ENCODE results near the gene UBALD1.

UBALD1 gene

GRCh38 chr16:4570688-4571321, 43.9 kb downstream of the UBALD1 start:
- H3K4me3 ChIP-seq (ENCODE audit: insufficient read depth in 1 of 2, low read depth in 1 of 2, low read length in 2 of 2) = no peak overlapping the region
- H2BK120ac ChIP-seq (ENCODE audit: low read depth, low read length) = no peak overlapping the region
- no peak overlapping the region for H4K91ac ChIP-seq (ENCODE audit: low read length)
- no peaks in the 10 kb centered on the region for H3K9me3 ChIP-seq (ENCODE audit: control insufficient read depth, low read length)
- no peak overlapping the region for H3K27ac ChIP-seq (ENCODE audit: low read length, poor library complexity, severe bottlenecking)
- H3K27me3 ChIP-seq (ENCODE audit: control insufficient read depth in 1 of 2, insufficient read depth in 1 of 2, low read length in 2 of 2) = peaks cover 3 to 4% of the 10 kb centered on the region in 2 experiments
- no peak overlapping the region for H2AFZ ChIP-seq (ENCODE audit: low read depth, low read length)
- H2AK5ac ChIP-seq (ENCODE audit: low read length, severe bottlenecking) = no peak overlapping the region
- no peak overlapping the region for H2BK5ac ChIP-seq (ENCODE audit: low read depth, low read length, poor library complexity, severe bottlenecking)
- H3K14ac ChIP-seq (ENCODE audit: low read length in 2 of 2) = no peak overlapping the region
- H3K4ac ChIP-seq (ENCODE audit: low read depth in 1 of 2, low read length in 2 of 2) = no peak overlapping the region
- no peak overlapping the region for H2BK12ac ChIP-seq (ENCODE audit: low read length in 2 of 2)
- peaks cover 3% of the 10 kb centered on the region for H3K4me1 ChIP-seq (ENCODE audit: control insufficient read depth, insufficient read depth, low read depth, low read length)
- no peak overlapping the region for H3K4me2 ChIP-seq (ENCODE audit: low read length, poor library complexity, severe bottlenecking)
- no peaks in the 10 kb centered on the region for H3K79me1 ChIP-seq (replicated peaks; ENCODE audit: low read length, poor library complexity, severe bottlenecking)
- H2BK15ac ChIP-seq (ENCODE audit: low read depth, poor library complexity, severe bottlenecking) = no peak overlapping the region
- H3K18ac ChIP-seq (ENCODE audit: low read depth in 1 of 2, low read length in 2 of 2) = no peak overlapping the region
- DNase-seq = peak; percentile 28
- no peak overlapping the region for H4K8ac ChIP-seq (ENCODE audit: low read length)
- 49% methylated on average over 14 of the region's 15 CpGs for WGBS
- H3K9ac ChIP-seq (ENCODE audit: low read length) = no peak overlapping the region
- no peak overlapping the region for H3K23ac ChIP-seq (ENCODE audit: low read length in 2 of 2)
- H3K36me3 ChIP-seq (ENCODE audit: control insufficient read depth in 1 of 2, insufficient read depth in 2 of 2, low read depth in 1 of 2, low read length in 2 of 2) = no peaks in the 10 kb centered on the region

- H3K27me3 ChIP-seq (ENCODE audit: control insufficient read depth in 1 of 2, insufficient read depth in 1 of 2, low read length in 2 of 2) = peaks cover 9% of the 10 kb centered on the region in 2 experiments
- WGBS = 73% methylated on average over 5 of the region's 6 CpGs
- no peak overlapping the region for H2BK120ac ChIP-seq (ENCODE audit: low read depth, low read length)
- H2BK12ac ChIP-seq (ENCODE audit: low read length in 2 of 2) = no peak overlapping the region
- no peak overlapping the region for H4K8ac ChIP-seq (ENCODE audit: low read length)
- H3K79me1 ChIP-seq (replicated peaks; ENCODE audit: low read length, poor library complexity, severe bottlenecking) = no peaks in the 10 kb centered on the region
- no peak overlapping the region for H3K14ac ChIP-seq (ENCODE audit: low read length in 2 of 2)
- H4K91ac ChIP-seq (ENCODE audit: low read length) = no peak overlapping the region
- H3K18ac ChIP-seq (ENCODE audit: low read depth in 1 of 2, low read length in 2 of 2) = no peak overlapping the region
- H3K4me3 ChIP-seq (ENCODE audit: insufficient read depth in 1 of 2, low read depth in 1 of 2, low read length in 2 of 2) = no peak overlapping the region
- H3K4me1 ChIP-seq (ENCODE audit: control insufficient read depth, insufficient read depth, low read depth, low read length) = peaks cover 3% of the 10 kb centered on the region
- no peaks in the 10 kb centered on the region for H3K36me3 ChIP-seq (ENCODE audit: control insufficient read depth in 1 of 2, insufficient read depth in 2 of 2, low read depth in 1 of 2, low read length in 2 of 2)
- H2BK15ac ChIP-seq (ENCODE audit: low read depth, poor library complexity, severe bottlenecking) = no peak overlapping the region
- no peak for DNase-seq
- no peak overlapping the region for H2AK5ac ChIP-seq (ENCODE audit: low read length, severe bottlenecking)
- H2AFZ ChIP-seq (ENCODE audit: low read depth, low read length) = no peak overlapping the region
- H3K9ac ChIP-seq (ENCODE audit: low read length) = no peak overlapping the region
- H3K9me3 ChIP-seq (ENCODE audit: control insufficient read depth, low read length) = no peaks in the 10 kb centered on the region
- no peak overlapping the region for H2BK5ac ChIP-seq (ENCODE audit: low read depth, low read length, poor library complexity, severe bottlenecking)
- H3K4me2 ChIP-seq (ENCODE audit: low read length, poor library complexity, severe bottlenecking) = no peak overlapping the region
- H3K27ac ChIP-seq (ENCODE audit: low read length, poor library complexity, severe bottlenecking) = no peak overlapping the region
- H3K23ac ChIP-seq (ENCODE audit: low read length in 2 of 2) = no peak overlapping the region
- H3K4ac ChIP-seq (ENCODE audit: low read depth in 1 of 2, low read length in 2 of 2) = no peak overlapping the region
Measured at GRCh38 chr16:4570086-4570485, 44.6 kb downstream of the UBALD1 start.

DNA sequence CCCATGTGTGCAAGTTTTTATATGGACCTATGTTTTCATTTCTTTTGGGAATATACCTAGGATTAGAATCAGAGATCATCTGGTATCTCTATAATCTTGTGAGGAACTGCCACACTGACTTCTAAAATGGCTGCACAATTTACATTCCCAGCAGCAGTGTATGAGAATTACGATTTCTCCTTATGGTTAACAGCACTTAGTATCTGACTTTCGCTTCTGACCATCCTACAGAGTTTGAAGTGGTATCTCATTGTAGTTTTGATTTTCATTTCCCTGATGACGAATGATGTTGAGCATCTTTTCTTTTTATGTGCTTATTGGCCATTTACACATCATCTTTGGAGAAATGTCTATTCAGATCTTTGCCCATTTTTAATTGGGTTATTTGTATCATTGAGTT, 48.5 kb downstream of the UBALD1 start:
- WGBS = 100% methylated on average over 3 of the region's 3 CpGs
- H2BK5ac ChIP-seq (ENCODE audit: low read depth, low read length, poor library complexity, severe bottlenecking) = no peak overlapping the region
- DNase-seq = no peak
- peaks cover 4% of the 10 kb centered on the region for H3K4me1 ChIP-seq (ENCODE audit: control insufficient read depth, insufficient read depth, low read depth, low read length)
- no peak overlapping the region for H4K91ac ChIP-seq (ENCODE audit: low read length)
- no peaks in the 10 kb centered on the region for H3K36me3 ChIP-seq (ENCODE audit: control insufficient read depth in 1 of 2, insufficient read depth in 2 of 2, low read depth in 1 of 2, low read length in 2 of 2)
- H3K4me3 ChIP-seq (ENCODE audit: insufficient read depth in 1 of 2, low read depth in 1 of 2, low read length in 2 of 2) = no peak overlapping the region
- no peak overlapping the region for H4K8ac ChIP-seq (ENCODE audit: low read length)
- no peak overlapping the region for H3K18ac ChIP-seq (ENCODE audit: low read depth in 1 of 2, low read length in 2 of 2)
- H2BK12ac ChIP-seq (ENCODE audit: low read length in 2 of 2) = no peak overlapping the region
- H2BK15ac ChIP-seq (ENCODE audit: low read depth, poor library complexity, severe bottlenecking) = no peak overlapping the region
- no peak overlapping the region for H3K23ac ChIP-seq (ENCODE audit: low read length in 2 of 2)
- no peak overlapping the region for H3K27ac ChIP-seq (ENCODE audit: low read length, poor library complexity, severe bottlenecking)
- H3K14ac ChIP-seq (ENCODE audit: low read length in 2 of 2) = no peak overlapping the region
- no peak overlapping the region for H3K4ac ChIP-seq (ENCODE audit: low read depth in 1 of 2, low read length in 2 of 2)
- no peak overlapping the region for H3K9ac ChIP-seq (ENCODE audit: low read length)
- no peaks in the 10 kb centered on the region for H3K79me1 ChIP-seq (replicated peaks; ENCODE audit: low read length, poor library complexity, severe bottlenecking)
- H3K9me3 ChIP-seq (ENCODE audit: control insufficient read depth, low read length) = no peaks in the 10 kb centered on the region
- H3K27me3 ChIP-seq (ENCODE audit: control insufficient read depth in 1 of 2, insufficient read depth in 1 of 2, low read length in 2 of 2) = peaks cover 16 to 33% of the 10 kb centered on the region in 2 experiments
- H2BK120ac ChIP-seq (ENCODE audit: low read depth, low read length) = no peak overlapping the region
- H2AFZ ChIP-seq (ENCODE audit: low read depth, low read length) = no peak overlapping the region
- no peak overlapping the region for H2AK5ac ChIP-seq (ENCODE audit: low read length, severe bottlenecking)
- H3K4me2 ChIP-seq (ENCODE audit: low read length, poor library complexity, severe bottlenecking) = no peak overlapping the region

- Histone ChIP-seq H3K4me3 (ENCODE audit: insufficient read depth in 1 of 2, low read depth in 1 of 2, low read length in 2 of 2) (no peak overlapping the region), H3K4me2 (ENCODE audit: low read length, poor library complexity, severe bottlenecking) (no peak overlapping the region), H4K8ac (ENCODE audit: low read length) (no peak overlapping the region), H3K9me3 (ENCODE audit: control insufficient read depth, low read length) (no peaks in the 10 kb centered on the region), H4K91ac (ENCODE audit: low read length) (no peak overlapping the region), H2BK120ac (ENCODE audit: low read depth, low read length) (no peak overlapping the region), H3K23ac (ENCODE audit: low read length in 2 of 2) (no peak overlapping the region), H2AK5ac (ENCODE audit: low read length, severe bottlenecking) (no peak overlapping the region), H3K4ac (ENCODE audit: low read depth in 1 of 2, low read length in 2 of 2) (no peak overlapping the region), H3K27ac (ENCODE audit: low read length, poor library complexity, severe bottlenecking) (no peak overlapping the region), H3K9ac (ENCODE audit: low read length) (no peak overlapping the region), H2AFZ (ENCODE audit: low read depth, low read length) (no peak overlapping the region), H3K4me1 (ENCODE audit: control insufficient read depth, insufficient read depth, low read depth, low read length) (peaks cover 3% of the 10 kb centered on the region), H2BK12ac (ENCODE audit: low read length in 2 of 2) (no peak overlapping the region), H3K14ac (ENCODE audit: low read length in 2 of 2) (no peak overlapping the region), H3K27me3 (ENCODE audit: control insufficient read depth in 1 of 2, insufficient read depth in 1 of 2, low read length in 2 of 2) (peaks cover 16 to 33% of the 10 kb centered on the region in 2 experiments), H3K79me1 (replicated peaks; ENCODE audit: low read length, poor library complexity, severe bottlenecking) (no peaks in the 10 kb centered on the region), H3K36me3 (ENCODE audit: control insufficient read depth in 1 of 2, insufficient read depth in 2 of 2, low read depth in 1 of 2, low read length in 2 of 2) (no peaks in the 10 kb centered on the region), H2BK15ac (ENCODE audit: low read depth, poor library complexity, severe bottlenecking) (no peak overlapping the region), H2BK5ac (ENCODE audit: low read depth, low read length, poor library complexity, severe bottlenecking) (no peak overlapping the region), H3K18ac (ENCODE audit: low read depth in 1 of 2, low read length in 2 of 2) (no peak overlapping the region)
- WGBS = 77% methylated on average over 10 of the region's 18 CpGs
- no peak for DNase-seq
Measured at GRCh38 chr16:4564661-4565267, 49.9 kb downstream of the UBALD1 start.
